GM12878 (cell line): Measurements from ENCODE around the gene CNTNAP2. TPM values are rescaled to one million over a fixed set of nuclear protein-coding genes. Genes with fewer than 3 reads are reported as not detected.

Source experiments
- ATAC-seq: fragments of 200-7000 bp; cut with Tn5 transposase; 3 replicates; pipeline ENCODE4 v1.9.1; 2020; ENCODE audit warnings: mild to moderate bottlenecking, moderate library complexity
- BruUV-seq: library from RNA; stranded (reverse); fragments of 400-500 nt; replicated peaks from 2 replicates; lab custom pipeline; 2021; lab: Mats Ljungman, UMichigan
- CTCF ChIA-PET: fragments of 300-600 bp; sonication (Branson Sonifier 250); formaldehyde crosslinking; extraction: SDS; loops from one replicate; lab custom pipeline; 2021; ENCODE audit warnings: inconsistent platforms; lab: Yijun Ruan, JAX
- POLR2A ChIA-PET: fragments of 350-600 bp; formaldehyde crosslinking; extraction: SDS; loops from one replicate; lab custom pipeline; 2021; ENCODE audit warnings: inconsistent platforms; lab: Charles Lee
- RAD21 ChIA-PET: fragments of 300-600 bp; sonication (Branson Sonifier 250); formaldehyde crosslinking; loops from one replicate; lab custom pipeline; 2023; ENCODE audit warnings: antibody characterized with exemption; ENCODE audit not compliant: unreplicated experiment; lab: Charles Lee
- SMC1A ChIA-PET: fragments of 300-600 bp; sonication (Branson Sonifier 250); formaldehyde crosslinking; loops from one replicate; lab custom pipeline; 2023; ENCODE audit not compliant: unreplicated experiment, uncharacterized antibody; lab: Charles Lee
- DNase-seq: peaks from one replicate; pipeline ENCODE4 v3.0.0-alpha.2; 2011; ENCODE audit warnings: low read depth, low spot score
- FAIRE-seq: peaks from 3 replicates; lab custom pipeline; 2011; peaks lifted over from hg19 to GRCh38; lab: Jason Lieb, UNC
- H2AFZ ChIP-seq: 2 replicates; pipeline ENCODE4 v1.6.0; 2011; ENCODE audit warnings: low read depth, low read length, control low read depth; ENCODE audit not compliant: control insufficient read depth
- H3K27ac ChIP-seq: 2 replicates; pipeline ENCODE4 v1.5.1; 2011; ENCODE audit warnings: control low read depth; ENCODE audit not compliant: control insufficient read depth, insufficient read depth
- H3K27me3 ChIP-seq, 2 experiments: replicated peaks in 1 of 2; 2 replicates each; pipeline versions ENCODE4 v1.6.0 to v1.6.1; 2011; ENCODE audit warnings: low read length in 1 of 2; ENCODE audit not compliant: control insufficient read depth in 2 of 2, insufficient read depth in 2 of 2
- H3K36me3 ChIP-seq, 2 experiments: 2 replicates each; pipeline ENCODE4 v1.5.1; 2011; ENCODE audit warnings: low read length in 1 of 2; ENCODE audit not compliant: control insufficient read depth in 2 of 2, insufficient read depth in 2 of 2
- H3K4me1 ChIP-seq: 2 replicates; pipeline ENCODE4 v1.6.1; 2011; ENCODE audit warnings: mild to moderate bottlenecking, low read length, moderate library complexity, mixed read lengths; ENCODE audit not compliant: control insufficient read depth, insufficient read depth
- H3K4me2 ChIP-seq: 2 replicates; pipeline ENCODE4 v1.6.0; 2011; ENCODE audit warnings: control low read depth; ENCODE audit not compliant: control insufficient read depth, insufficient read depth
- H3K4me3 ChIP-seq: fragments of 200-600 bp; sonication (generic); 2 replicates; pipeline ENCODE4 v1.5.1; 2016
- H3K79me2 ChIP-seq: 2 replicates; pipeline ENCODE4 v1.6.0; 2011; ENCODE audit warnings: low read length; ENCODE audit not compliant: control insufficient read depth, insufficient read depth
- H3K9ac ChIP-seq: 2 replicates; pipeline ENCODE4 v1.8.0; 2011; ENCODE audit warnings: low read length, control low read depth, mixed read lengths; ENCODE audit not compliant: control insufficient read depth, insufficient read depth
- H3K9me3 ChIP-seq: replicated peaks from 3 replicates; pipeline ENCODE4 v1.5.1; 2011; ENCODE audit warnings: mild to moderate bottlenecking, low read length; ENCODE audit not compliant: control insufficient read depth, insufficient read depth
- H4K20me1 ChIP-seq: 2 replicates; pipeline ENCODE4 v1.6.0; 2011; ENCODE audit not compliant: control insufficient read depth, insufficient read depth
- DPF2 ChIP-seq: fragments of 450-650 bp; IDR thresholded peaks from 2 replicates; pipeline ENCODE4 v1.6.1; 2017; ENCODE audit warnings: mild to moderate bottlenecking
- EP300 ChIP-seq, 2 experiments: fragments of 150-350 bp in 1 of 2; IDR thresholded peaks; 2 replicates each; pipeline ENCODE4 v1.6.1; 2011 to 2012; ENCODE audit warnings: low read depth in 2 of 2, low read length in 2 of 2, borderline replicate concordance in 1 of 2, improper control_type of control experiment in 1 of 2, inconsistent platforms in 1 of 2; ENCODE audit not compliant: control insufficient read depth in 1 of 2
- MXI1 ChIP-seq: fragments of 150-350 bp; IDR thresholded peaks from 2 replicates; pipeline ENCODE4 v1.6.1; 2011; ENCODE audit warnings: low read depth, mild to moderate bottlenecking, inconsistent platforms, low read length, improper control_type of control experiment
- MYC ChIP-seq: IDR thresholded peaks from 2 replicates; pipeline ENCODE4 v1.6.1; 2011; ENCODE audit warnings: mild to moderate bottlenecking, low read length, moderate library complexity, inconsistent platforms; ENCODE audit not compliant: insufficient read depth, insufficient replicate concordance, insufficient read length, severe bottlenecking
- PKNOX1 ChIP-seq: fragments of 450-650 bp; IDR thresholded peaks from 2 replicates; pipeline ENCODE4 v1.6.1; 2016; ENCODE audit warnings: mild to moderate bottlenecking
- PML ChIP-seq: IDR thresholded peaks from 2 replicates; pipeline ENCODE4 v1.6.1; 2012; ENCODE audit warnings: low read length, inconsistent platforms
- RB1 ChIP-seq: fragments of 450-650 bp; formaldehyde crosslinking; IDR thresholded peaks from 2 replicates; pipeline ENCODE4 v1.6.1; 2017; ENCODE audit warnings: mild to moderate bottlenecking, borderline replicate concordance
- ZBED1 ChIP-seq: IDR thresholded peaks from 2 replicates; pipeline ENCODE4 v1.6.1; 2016; ENCODE audit warnings: borderline replicate concordance
- ZNF274 ChIP-seq: IDR thresholded peaks from one replicate; pipeline ENCODE4 v1.8.0; 2011; ENCODE audit not compliant: insufficient read length, insufficient read depth
- WGBS: methylation state at CpG from one replicate; pipeline ENCODE4 v1.1.6; 2016; ENCODE audit warnings: low lambda C conversion rate; ENCODE audit not compliant: insufficient replicate concordance, insufficient coverage; ENCODE audit errors: missing lambda C conversion rate; 5-methylcytosine and 5-hydroxymethylcytosine counted together
- in situ Hi-C: fragments of 300-500 bp; cut with MboI; formaldehyde crosslinking; loops from 9 replicates; pipeline ENCODE4 v1.14.3; 2018; ENCODE audit warnings: mixed read lengths
- intact Hi-C: fragments of 100-400 bp; cut with micrococcal nuclease; formaldehyde crosslinking; loops from one replicate; pipeline ENCODE4 v1.14.2; 2022; ENCODE audit not compliant: unreplicated experiment
- polyA plus RNA-seq, 11 experiments: library from polyadenylated mRNA; depleted of rRNA in 4 of 11; unstranded in 6 of 11; stranded (reverse) in 5 of 11; fragments of >200 nt; fragmentation: Nextera tagmentation in 4 of 11; fragmentation: Illumina TruSeq in 1 of 11; extraction: Ambion mirVana in 4 of 11; extraction: Trizol in 1 of 11; gene quantifications; 1 replicate in 1 of 11; 2 replicates in 10 of 11; pipeline versions ENCODE4 v1.2.1 to v1.2.3, GENCODE V29; 2011 to 2016; ENCODE audit warnings: inconsistent platforms in 2 of 11, missing spikeins in 2 of 11, low read depth in 1 of 11
- total RNA-seq, 4 experiments: library from RNA; depleted of rRNA in 3 of 4; stranded (reverse); fragments of >200 nt in 3 of 4; fragmentation: Illumina TruSeq in 1 of 4; extraction: Trizol in 1 of 4; gene quantifications; 2 replicates each; pipeline versions ENCODE4 v1.2.1 to v1.2.3, GENCODE V29; 2013 to 2021
- TF ChIP-seq, protein P1 (sequence below): fragments of 450-650 bp; IDR thresholded peaks from 2 replicates; pipeline ENCODE4 v1.6.1; 2017; ENCODE audit warnings: mild to moderate bottlenecking, low read depth, inconsistent platforms; ENCODE audit not compliant: poor library complexity, severe bottlenecking
- TF ChIP-seq, protein P2 (sequence below): fragments of 450-650 bp; IDR thresholded peaks from 2 replicates; pipeline ENCODE4 v1.6.1; 2017; ENCODE audit warnings: antibody characterized with exemption, mild to moderate bottlenecking, moderate library complexity
- TF ChIP-seq, protein P3 (sequence below): IDR thresholded peaks from 2 replicates; pipeline ENCODE4 v1.6.1; 2011; ENCODE audit warnings: mild to moderate bottlenecking, low read depth, low read length, moderate library complexity; ENCODE audit not compliant: insufficient replicate concordance
- TF ChIP-seq, protein P4 (sequence below): IDR thresholded peaks from 2 replicates; pipeline ENCODE4 v1.6.1; 2012; ENCODE audit warnings: mild to moderate bottlenecking, low read depth, low read length

Gene CNTNAP2
- total and polyA plus RNA-seq, 10 of the 15 experiments (the other 5 are each of a cell fraction or from before 2014, with no cell fraction given) = 0.03 to 0.08 (median 0.03) TPM; not detected in 7

GRCh38 chr7:147015999-147016398 lies 899.4 kb downstream of the CNTNAP2 start:
- CTCF ChIA-PET = no interaction called here
- DNase-seq (no peak), ATAC-seq (no peak), FAIRE-seq (no peak)
- POLR2A ChIA-PET = no interaction called here
- no peak overlapping the region for H3K9ac ChIP-seq
- no peaks in the 10 kb centered on the region for H4K20me1 ChIP-seq
- H3K27ac ChIP-seq = no peak overlapping the region
- H2AFZ ChIP-seq = no peak overlapping the region
- RAD21 ChIA-PET = no interaction called here
- intact Hi-C loops = no loop called here
- no peaks in the 10 kb centered on the region for H3K79me2 ChIP-seq
- H3K27me3 ChIP-seq = no peaks in the 10 kb centered on the region
- no TSS peak for BruUV-seq
- SMC1A ChIA-PET = no interaction called here
- TF ChIP-seq, protein P1, sequence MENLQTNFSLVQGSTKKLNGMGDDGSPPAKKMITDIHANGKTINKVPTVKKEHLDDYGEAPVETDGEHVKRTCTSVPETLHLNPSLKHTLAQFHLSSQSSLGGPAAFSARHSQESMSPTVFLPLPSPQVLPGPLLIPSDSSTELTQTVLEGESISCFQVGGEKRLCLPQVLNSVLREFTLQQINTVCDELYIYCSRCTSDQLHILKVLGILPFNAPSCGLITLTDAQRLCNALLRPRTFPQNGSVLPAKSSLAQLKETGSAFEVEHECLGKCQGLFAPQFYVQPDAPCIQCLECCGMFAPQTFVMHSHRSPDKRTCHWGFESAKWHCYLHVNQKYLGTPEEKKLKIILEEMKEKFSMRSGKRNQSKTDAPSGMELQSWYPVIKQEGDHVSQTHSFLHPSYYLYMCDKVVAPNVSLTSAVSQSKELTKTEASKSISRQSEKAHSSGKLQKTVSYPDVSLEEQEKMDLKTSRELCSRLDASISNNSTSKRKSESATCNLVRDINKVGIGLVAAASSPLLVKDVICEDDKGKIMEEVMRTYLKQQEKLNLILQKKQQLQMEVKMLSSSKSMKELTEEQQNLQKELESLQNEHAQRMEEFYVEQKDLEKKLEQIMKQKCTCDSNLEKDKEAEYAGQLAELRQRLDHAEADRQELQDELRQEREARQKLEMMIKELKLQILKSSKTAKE = no peak
- TF ChIP-seq MYC (no peak), ZBED1 (no peak), ZNF274 (no peak), PML (no peak), RB1 (no peak), MXI1 (no peak), PKNOX1 (no peak), EP300 (IDR thresholded peaks at IDR 0.05; ENCODE audit: borderline replicate concordance in 1 of 2, control insufficient read depth in 1 of 2, low read depth in 2 of 2, low read length in 2 of 2) (no peak), DPF2 (no peak)
- TF ChIP-seq, protein P2, sequence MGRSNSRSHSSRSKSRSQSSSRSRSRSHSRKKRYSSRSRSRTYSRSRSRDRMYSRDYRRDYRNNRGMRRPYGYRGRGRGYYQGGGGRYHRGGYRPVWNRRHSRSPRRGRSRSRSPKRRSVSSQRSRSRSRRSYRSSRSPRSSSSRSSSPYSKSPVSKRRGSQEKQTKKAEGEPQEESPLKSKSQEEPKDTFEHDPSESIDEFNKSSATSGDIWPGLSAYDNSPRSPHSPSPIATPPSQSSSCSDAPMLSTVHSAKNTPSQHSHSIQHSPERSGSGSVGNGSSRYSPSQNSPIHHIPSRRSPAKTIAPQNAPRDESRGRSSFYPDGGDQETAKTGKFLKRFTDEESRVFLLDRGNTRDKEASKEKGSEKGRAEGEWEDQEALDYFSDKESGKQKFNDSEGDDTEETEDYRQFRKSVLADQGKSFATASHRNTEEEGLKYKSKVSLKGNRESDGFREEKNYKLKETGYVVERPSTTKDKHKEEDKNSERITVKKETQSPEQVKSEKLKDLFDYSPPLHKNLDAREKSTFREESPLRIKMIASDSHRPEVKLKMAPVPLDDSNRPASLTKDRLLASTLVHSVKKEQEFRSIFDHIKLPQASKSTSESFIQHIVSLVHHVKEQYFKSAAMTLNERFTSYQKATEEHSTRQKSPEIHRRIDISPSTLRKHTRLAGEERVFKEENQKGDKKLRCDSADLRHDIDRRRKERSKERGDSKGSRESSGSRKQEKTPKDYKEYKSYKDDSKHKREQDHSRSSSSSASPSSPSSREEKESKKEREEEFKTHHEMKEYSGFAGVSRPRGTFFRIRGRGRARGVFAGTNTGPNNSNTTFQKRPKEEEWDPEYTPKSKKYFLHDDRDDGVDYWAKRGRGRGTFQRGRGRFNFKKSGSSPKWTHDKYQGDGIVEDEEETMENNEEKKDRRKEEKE = no peak
- TF ChIP-seq, protein P3, sequence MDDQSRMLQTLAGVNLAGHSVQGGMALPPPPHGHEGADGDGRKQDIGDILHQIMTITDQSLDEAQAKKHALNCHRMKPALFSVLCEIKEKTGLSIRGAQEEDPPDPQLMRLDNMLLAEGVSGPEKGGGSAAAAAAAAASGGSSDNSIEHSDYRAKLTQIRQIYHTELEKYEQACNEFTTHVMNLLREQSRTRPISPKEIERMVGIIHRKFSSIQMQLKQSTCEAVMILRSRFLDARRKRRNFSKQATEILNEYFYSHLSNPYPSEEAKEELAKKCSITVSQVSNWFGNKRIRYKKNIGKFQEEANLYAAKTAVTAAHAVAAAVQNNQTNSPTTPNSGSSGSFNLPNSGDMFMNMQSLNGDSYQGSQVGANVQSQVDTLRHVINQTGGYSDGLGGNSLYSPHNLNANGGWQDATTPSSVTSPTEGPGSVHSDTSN = no peak
- TF ChIP-seq, protein P4, sequence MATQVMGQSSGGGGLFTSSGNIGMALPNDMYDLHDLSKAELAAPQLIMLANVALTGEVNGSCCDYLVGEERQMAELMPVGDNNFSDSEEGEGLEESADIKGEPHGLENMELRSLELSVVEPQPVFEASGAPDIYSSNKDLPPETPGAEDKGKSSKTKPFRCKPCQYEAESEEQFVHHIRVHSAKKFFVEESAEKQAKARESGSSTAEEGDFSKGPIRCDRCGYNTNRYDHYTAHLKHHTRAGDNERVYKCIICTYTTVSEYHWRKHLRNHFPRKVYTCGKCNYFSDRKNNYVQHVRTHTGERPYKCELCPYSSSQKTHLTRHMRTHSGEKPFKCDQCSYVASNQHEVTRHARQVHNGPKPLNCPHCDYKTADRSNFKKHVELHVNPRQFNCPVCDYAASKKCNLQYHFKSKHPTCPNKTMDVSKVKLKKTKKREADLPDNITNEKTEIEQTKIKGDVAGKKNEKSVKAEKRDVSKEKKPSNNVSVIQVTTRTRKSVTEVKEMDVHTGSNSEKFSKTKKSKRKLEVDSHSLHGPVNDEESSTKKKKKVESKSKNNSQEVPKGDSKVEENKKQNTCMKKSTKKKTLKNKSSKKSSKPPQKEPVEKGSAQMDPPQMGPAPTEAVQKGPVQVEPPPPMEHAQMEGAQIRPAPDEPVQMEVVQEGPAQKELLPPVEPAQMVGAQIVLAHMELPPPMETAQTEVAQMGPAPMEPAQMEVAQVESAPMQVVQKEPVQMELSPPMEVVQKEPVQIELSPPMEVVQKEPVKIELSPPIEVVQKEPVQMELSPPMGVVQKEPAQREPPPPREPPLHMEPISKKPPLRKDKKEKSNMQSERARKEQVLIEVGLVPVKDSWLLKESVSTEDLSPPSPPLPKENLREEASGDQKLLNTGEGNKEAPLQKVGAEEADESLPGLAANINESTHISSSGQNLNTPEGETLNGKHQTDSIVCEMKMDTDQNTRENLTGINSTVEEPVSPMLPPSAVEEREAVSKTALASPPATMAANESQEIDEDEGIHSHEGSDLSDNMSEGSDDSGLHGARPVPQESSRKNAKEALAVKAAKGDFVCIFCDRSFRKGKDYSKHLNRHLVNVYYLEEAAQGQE = no peak
- H3K36me3 ChIP-seq = no peaks in the 10 kb centered on the region
- no peaks in the 10 kb centered on the region for H3K4me1 ChIP-seq
- H3K4me2 ChIP-seq = no peak overlapping the region
- 67% methylated on average over 5 of the region's 5 CpGs for WGBS
- in situ Hi-C loops = no loop called here
- no peak overlapping the region for H3K4me3 ChIP-seq
- H3K9me3 ChIP-seq = no peaks in the 10 kb centered on the region
